HepG2 (cell line): ENCODE measurements around the gene HSPB2. TPM values are rescaled to one million over a fixed set of nuclear protein-coding genes. Genes with fewer than 3 reads are reported as not detected.

ENCODE experiments used
- AHDC1 ChIP-seq: sonication (generic); formaldehyde crosslinking; IDR thresholded peaks from 2 replicates; pipeline ENCODE4 v1.5.1; 2020; ENCODE audit warnings: mild to moderate bottlenecking, missing genetic modification reagents, borderline replicate concordance
- HNF1B ChIP-seq: sonication (generic); formaldehyde crosslinking; IDR thresholded peaks from 2 replicates; pipeline ENCODE4 v1.5.1; 2020; ENCODE audit warnings: mild to moderate bottlenecking, moderate library complexity, missing genetic modification reagents
- MAFK ChIP-seq, 2 experiments: IDR thresholded peaks in 1 of 2; conservative IDR thresholded peaks in 1 of 2; 2 replicates each; pipeline ENCODE4 v1.6.1; 2011; ENCODE audit warnings: improper control_type of control experiment in 2 of 2, low read length in 2 of 2
- RCOR2 ChIP-seq: IDR thresholded peaks from 2 replicates; pipeline ENCODE4 v1.6.1; 2016; ENCODE audit warnings: missing biosample characterization, missing genetic modification reagents
- SATB2 ChIP-seq: sonication (generic); formaldehyde crosslinking; IDR thresholded peaks from 2 replicates; pipeline ENCODE4 v1.5.0; 2020; ENCODE audit warnings: missing genetic modification reagents
- ZBED4 ChIP-seq: sonication (generic); formaldehyde crosslinking; IDR thresholded peaks from 2 replicates; pipeline ENCODE4 v1.4.0; 2020; ENCODE audit warnings: missing genetic modification reagents, borderline replicate concordance
- ZFAT ChIP-seq: sonication (generic); formaldehyde crosslinking; conservative IDR thresholded peaks from 2 replicates; pipeline ENCODE4 v1.8.1; 2023; ENCODE audit warnings: missing genetic modification reagents, inconsistent platforms
- ZGPAT ChIP-seq: IDR thresholded peaks from 2 replicates; pipeline ENCODE4 v1.6.1; 2016; ENCODE audit warnings: mild to moderate bottlenecking
- ZNF276 ChIP-seq: sonication (generic); formaldehyde crosslinking; IDR thresholded peaks from 2 replicates; pipeline ENCODE4 v1.4.0; 2020; ENCODE audit warnings: mild to moderate bottlenecking, low read depth, missing genetic modification reagents
- ZNF296 ChIP-seq: sonication (generic); formaldehyde crosslinking; conservative IDR thresholded peaks from 2 replicates; pipeline ENCODE4 v1.5.0; 2020; ENCODE audit warnings: mild to moderate bottlenecking, missing genetic modification reagents
- ZNF589 ChIP-seq: sonication (generic); formaldehyde crosslinking; conservative IDR thresholded peaks from 2 replicates; pipeline ENCODE4 v1.8.0; 2022; ENCODE audit warnings: mild to moderate bottlenecking, moderate library complexity, missing genetic modification reagents
- ZNF607 ChIP-seq: sonication (generic); formaldehyde crosslinking; IDR thresholded peaks from 2 replicates; pipeline ENCODE4 v1.5.1; 2020; ENCODE audit warnings: missing genetic modification reagents, mild to moderate bottlenecking, borderline replicate concordance
- ZNF850 ChIP-seq: sonication (generic); formaldehyde crosslinking; conservative IDR thresholded peaks from 2 replicates; pipeline ENCODE4 v1.9.0; 2021; ENCODE audit warnings: mild to moderate bottlenecking, missing genetic modification reagents
- polyA plus RNA-seq, 8 experiments: library from polyadenylated mRNA; depleted of rRNA in 3 of 8; stranded (reverse) in 7 of 8; unstranded in 1 of 8; fragments of >200 nt; fragmentation: Illumina TruSeq in 4 of 8; extraction: Trizol in 4 of 8; gene quantifications; 2 replicates each; pipeline versions ENCODE4 v1.2.1 to v1.2.3, GENCODE V29; 2011 to 2016; ENCODE audit warnings: low read depth in 4 of 8, missing spikeins in 1 of 8, mixed read lengths in 1 of 8; ENCODE audit not compliant: insufficient read depth in 1 of 8
- total RNA-seq, 5 experiments: library from RNA; depleted of rRNA; stranded (reverse); fragments of >200 nt; fragmentation: Illumina TruSeq; extraction: Trizol; gene quantifications; 2 replicates each; pipeline ENCODE4 v1.2.3, GENCODE V29; 2016; ENCODE audit warnings: low read depth in 1 of 5

Gene HSPB2
- total and polyA plus RNA-seq, 2 of the 13 experiments (the other 11 are each of a cell fraction or from before 2014, with no cell fraction given): 0.04 TPM; not detected in 1

- TF ChIP-seq MAFK (conservative IDR thresholded peaks at IDR 0.05 in 1 of 2, IDR thresholded peaks at IDR 0.05 in 1 of 2; ENCODE audit: low read length in 2 of 2) (peak in 1 of 2 experiments; percentile 26; a peak in 1 of 4 replicates), RCOR2 (CRISPR knock-in tag) (peak; percentile 59), ZNF850 (CRISPR knock-in tag) (no peak), SATB2 (CRISPR knock-in tag) (no peak), ZNF589 (CRISPR knock-in tag) (no peak), ZBED4 (CRISPR knock-in tag) (peak; percentile 17; the same call in 1 of the 2 replicates), ZNF276 (CRISPR knock-in tag) (no peak), HNF1B (0 out of 2 replicates have a peak, but pooled peaks have one; percentile 47), ZNF607 (CRISPR knock-in tag) (0 out of 2 replicates have a peak, but pooled peaks have one; percentile 78), ZFAT (CRISPR knock-in tag) (no peak), ZNF296 (CRISPR knock-in tag) (no peak), AHDC1 (CRISPR knock-in tag) (peak; percentile 45; the same call in 1 of the 2 replicates), ZGPAT (CRISPR knock-in tag) (peak; percentile 62; the same call in 1 of the 2 replicates)
Measured at GRCh38 chr11:111935317-111936039, 22.9 kb downstream of the HSPB2 start (continued).
